GM15510 (cell line): Measurements from ENCODE around the gene UGT1A8.

Experiments used
- POLR2A ChIP-seq: IDR thresholded peaks from 3 replicates; pipeline ENCODE4 v1.6.1; 2011; ENCODE audit warnings: borderline replicate concordance; ENCODE audit not compliant: insufficient read length; ENCODE audit errors: extremely low read depth

The UGT1A8 gene

GRCh38 chr2:233810385-233810784, 193.0 kb downstream of the UGT1A8 start:
- TF ChIP-seq POLR2A, result no peak

GRCh38 chr2:233811087-233811486, 193.7 kb downstream of the UGT1A8 start:
- no peak for TF ChIP-seq POLR2A

GRCh38 chr2:233811732-233812131, 194.3 kb downstream of the UGT1A8 start:
- TF ChIP-seq POLR2A, result no peak

- no peak for TF ChIP-seq POLR2A
Measured at GRCh38 chr2:233813236-233814055, 196.0 kb downstream of the UGT1A8 start.

- no peak for TF ChIP-seq POLR2A
Measured at GRCh38 chr2:233814056-233814835, 196.8 kb downstream of the UGT1A8 start.

- TF ChIP-seq POLR2A, result no peak
Measured at GRCh38 chr2:233815861-233816260, 198.4 kb downstream of the UGT1A8 start.

- TF ChIP-seq POLR2A, result no peak
Measured at GRCh38 chr2:233816334-233816733, 198.9 kb downstream of the UGT1A8 start.

GRCh38 chr2:233816771-233817170, 199.3 kb downstream of the UGT1A8 start:
- TF ChIP-seq POLR2A, result no peak

- TF ChIP-seq POLR2A, result no peak
Measured at GRCh38 chr2:233817361-233817911, 200.0 kb downstream of the UGT1A8 start.

GRCh38 chr2:233817995-233818638, 200.7 kb downstream of the UGT1A8 start:
- TF ChIP-seq POLR2A, result no peak

- no peak for TF ChIP-seq POLR2A
Measured at GRCh38 chr2:233818639-233819621, 201.5 kb downstream of the UGT1A8 start.

- no peak for TF ChIP-seq POLR2A
Measured at GRCh38 chr2:233819884-233820773, 202.7 kb downstream of the UGT1A8 start.

GRCh38 chr2:233820774-233821105, 203.3 kb downstream of the UGT1A8 start:
- TF ChIP-seq POLR2A, result no peak
